ENCODE measurements around the gene CPN2.

DNA sequence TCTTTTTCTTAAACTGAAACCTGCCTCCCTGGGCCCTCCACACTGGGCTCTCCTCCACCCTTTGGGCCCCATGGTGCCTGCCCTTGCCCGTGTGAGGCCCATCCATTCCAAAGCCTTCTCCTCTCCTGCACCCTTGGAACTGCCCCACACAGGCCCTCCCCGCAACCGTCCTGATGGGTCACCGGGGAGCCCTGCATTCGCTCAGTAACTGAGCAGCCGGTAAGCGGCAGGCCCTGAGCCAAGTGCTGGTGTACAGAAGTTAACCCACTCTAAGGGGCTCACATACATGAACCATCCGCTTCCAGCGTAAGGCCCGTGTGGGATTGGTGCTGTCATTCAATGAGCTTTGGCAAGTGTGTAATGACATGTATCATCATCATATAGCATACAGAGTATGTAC, 23.8 kb upstream of the CPN2 start:
- TF ChIP-seq, protein P1, sequence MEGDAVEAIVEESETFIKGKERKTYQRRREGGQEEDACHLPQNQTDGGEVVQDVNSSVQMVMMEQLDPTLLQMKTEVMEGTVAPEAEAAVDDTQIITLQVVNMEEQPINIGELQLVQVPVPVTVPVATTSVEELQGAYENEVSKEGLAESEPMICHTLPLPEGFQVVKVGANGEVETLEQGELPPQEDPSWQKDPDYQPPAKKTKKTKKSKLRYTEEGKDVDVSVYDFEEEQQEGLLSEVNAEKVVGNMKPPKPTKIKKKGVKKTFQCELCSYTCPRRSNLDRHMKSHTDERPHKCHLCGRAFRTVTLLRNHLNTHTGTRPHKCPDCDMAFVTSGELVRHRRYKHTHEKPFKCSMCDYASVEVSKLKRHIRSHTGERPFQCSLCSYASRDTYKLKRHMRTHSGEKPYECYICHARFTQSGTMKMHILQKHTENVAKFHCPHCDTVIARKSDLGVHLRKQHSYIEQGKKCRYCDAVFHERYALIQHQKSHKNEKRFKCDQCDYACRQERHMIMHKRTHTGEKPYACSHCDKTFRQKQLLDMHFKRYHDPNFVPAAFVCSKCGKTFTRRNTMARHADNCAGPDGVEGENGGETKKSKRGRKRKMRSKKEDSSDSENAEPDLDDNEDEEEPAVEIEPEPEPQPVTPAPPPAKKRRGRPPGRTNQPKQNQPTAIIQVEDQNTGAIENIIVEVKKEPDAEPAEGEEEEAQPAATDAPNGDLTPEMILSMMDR (IDR thresholded peaks at IDR 0.05; ENCODE audit: control extremely low read depth in 1 of 3, insufficient read depth in 1 of 3, low read depth in 1 of 3, low read length in 3 of 3), result no peak
- TF ChIP-seq EP300 (IDR thresholded peaks at IDR 0.05; ENCODE audit: borderline replicate concordance in 1 of 2, low read depth in 2 of 2, low read length in 2 of 2), result no peak
- TF ChIP-seq POLR2A (IDR thresholded peaks at IDR 0.05; ENCODE audit: control extremely low read depth in 1 of 2, low read depth in 2 of 2, low read length in 2 of 2), result no peak
- TF ChIP-seq, protein P2, sequence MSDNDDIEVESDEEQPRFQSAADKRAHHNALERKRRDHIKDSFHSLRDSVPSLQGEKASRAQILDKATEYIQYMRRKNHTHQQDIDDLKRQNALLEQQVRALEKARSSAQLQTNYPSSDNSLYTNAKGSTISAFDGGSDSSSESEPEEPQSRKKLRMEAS (IDR thresholded peaks at IDR 0.05), result no peak
- no peak for TF ChIP-seq TAF1 (IDR thresholded peaks at IDR 0.05; ENCODE audit: low read depth, low read length)
- no peak for TF ChIP-seq YY1 (IDR thresholded peaks at IDR 0.05; ENCODE audit: low read depth, low read length)
- TF ChIP-seq JUN (IDR thresholded peaks at IDR 0.05; ENCODE audit: low read depth, low read length), result no peak
- TF ChIP-seq SIN3A (conservative IDR thresholded peaks at IDR 0.05 in 1 of 2, IDR thresholded peaks at IDR 0.05 in 1 of 2; ENCODE audit: low read depth in 1 of 2, low read length in 2 of 2), result no peak
- no peak for TF ChIP-seq HDAC6 (IDR thresholded peaks at IDR 0.05; ENCODE audit: low read depth, low read length)
- no peak for TF ChIP-seq PHF8 (conservative IDR thresholded peaks at IDR 0.05; ENCODE audit: low read depth, low read length)

All from H1 (cell line).